Thyroid gland (tissue), 4 donors: ENCODE data around the gene HIGD2B.
"Not testable (repeated sequence)": the region's sequence is repeated elsewhere in the genome, so short reads cannot be mapped to it uniquely, and the experiment has no call there.

Experiments used
- POLR2A ChIP-seq, 2 donors: fragments of 450-650 bp; IDR thresholded peaks; one replicate each; pipeline ENCODE4 v1.6.1; 2017; ENCODE audit warnings: antibody characterized with exemption in 2 of 2, mild to moderate bottlenecking in 2 of 2, moderate library complexity in 1 of 2
- TF ChIP-seq, protein P1 (sequence below), 6 experiments: fragments of 200-600 bp in 3 of 6; fragments of 450-650 bp in 3 of 6; sonication (generic) in 3 of 6; IDR thresholded peaks; one replicate each; pipeline ENCODE4 v1.5.1; 2016 to 2019; ENCODE audit warnings: antibody characterized with exemption in 6 of 6, mild to moderate bottlenecking in 2 of 6, inconsistent platforms in 1 of 6, moderate library complexity in 1 of 6

DNA sequence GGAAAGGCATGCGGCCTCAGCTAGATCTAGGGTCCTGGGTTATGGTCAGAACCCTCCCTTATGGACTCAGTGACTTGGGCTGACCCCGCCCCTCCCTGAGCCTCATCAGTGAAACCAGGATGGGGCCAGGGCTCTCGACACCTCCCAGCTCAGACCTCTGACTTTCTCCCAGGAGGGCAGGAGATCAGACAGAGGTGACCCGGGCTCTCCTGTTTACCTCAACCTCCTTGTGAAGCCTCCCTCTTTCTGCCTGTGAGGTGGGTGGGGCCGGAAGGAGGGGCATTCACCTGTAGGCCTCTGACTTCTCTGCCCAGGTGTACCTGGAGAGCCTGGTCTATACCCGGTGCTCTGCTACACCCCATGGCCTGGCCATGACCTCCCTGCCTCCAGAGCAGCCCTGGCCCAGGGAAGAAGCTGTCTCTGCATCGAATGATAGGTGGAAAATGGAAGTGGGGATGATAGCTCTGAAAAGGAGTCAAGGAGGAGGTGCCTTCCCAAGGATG is 56.9 kb downstream of the HIGD2B start:
- TF ChIP-seq, protein P1, sequence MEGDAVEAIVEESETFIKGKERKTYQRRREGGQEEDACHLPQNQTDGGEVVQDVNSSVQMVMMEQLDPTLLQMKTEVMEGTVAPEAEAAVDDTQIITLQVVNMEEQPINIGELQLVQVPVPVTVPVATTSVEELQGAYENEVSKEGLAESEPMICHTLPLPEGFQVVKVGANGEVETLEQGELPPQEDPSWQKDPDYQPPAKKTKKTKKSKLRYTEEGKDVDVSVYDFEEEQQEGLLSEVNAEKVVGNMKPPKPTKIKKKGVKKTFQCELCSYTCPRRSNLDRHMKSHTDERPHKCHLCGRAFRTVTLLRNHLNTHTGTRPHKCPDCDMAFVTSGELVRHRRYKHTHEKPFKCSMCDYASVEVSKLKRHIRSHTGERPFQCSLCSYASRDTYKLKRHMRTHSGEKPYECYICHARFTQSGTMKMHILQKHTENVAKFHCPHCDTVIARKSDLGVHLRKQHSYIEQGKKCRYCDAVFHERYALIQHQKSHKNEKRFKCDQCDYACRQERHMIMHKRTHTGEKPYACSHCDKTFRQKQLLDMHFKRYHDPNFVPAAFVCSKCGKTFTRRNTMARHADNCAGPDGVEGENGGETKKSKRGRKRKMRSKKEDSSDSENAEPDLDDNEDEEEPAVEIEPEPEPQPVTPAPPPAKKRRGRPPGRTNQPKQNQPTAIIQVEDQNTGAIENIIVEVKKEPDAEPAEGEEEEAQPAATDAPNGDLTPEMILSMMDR (IDR thresholded peaks at IDR 0.05) = not testable (repeated sequence)
- TF ChIP-seq POLR2A (IDR thresholded peaks at IDR 0.05) = not testable (repeated sequence)
